ENCODE data around the gene FANCI. TPM values are rescaled to one million over a fixed set of nuclear protein-coding genes. Genes with fewer than 3 reads are reported as not detected.
A peak's percentile ranks its signal among the peaks of the same experiment; 100 is the strongest.

Gene FANCI
- total and polyA plus RNA-seq, 2 of the 13 experiments (the other 11 are each of a cell fraction or from before 2014, with no cell fraction given), result 15.7 to 68.8 TPM

DNA sequence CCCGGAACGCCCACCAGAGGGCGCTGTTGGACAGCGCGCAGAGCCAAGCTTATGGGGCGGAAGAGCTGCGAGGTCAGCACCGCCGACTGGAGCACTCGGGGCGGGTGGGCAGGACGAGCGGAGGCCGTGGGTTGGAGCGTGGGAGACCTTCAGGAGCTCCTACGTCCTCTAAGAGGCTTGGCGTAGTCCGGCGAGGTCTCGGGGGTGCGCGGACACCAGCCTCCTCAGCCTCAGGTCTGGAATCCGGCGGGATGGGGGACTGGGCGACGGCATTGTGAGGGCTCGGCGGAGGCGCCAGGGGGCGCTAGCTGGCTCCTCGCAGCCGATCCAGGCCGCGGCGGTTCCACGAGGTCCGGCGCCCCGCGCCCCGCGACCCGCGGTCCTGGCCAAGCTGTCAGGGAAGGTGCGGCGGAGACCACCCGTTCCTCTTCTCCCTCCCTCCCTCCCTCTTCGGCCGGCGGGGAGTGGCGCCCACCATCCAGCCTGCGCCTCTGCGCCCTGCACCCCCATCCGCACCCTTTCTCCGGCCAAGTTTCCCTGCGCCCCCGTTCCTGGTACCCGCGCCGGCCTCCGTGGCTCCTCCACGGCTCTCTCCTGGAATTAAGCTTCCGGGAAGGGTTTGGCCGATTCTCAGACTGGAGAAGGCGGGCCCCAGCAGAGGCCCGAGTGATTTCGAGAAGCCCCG lies 115.1 kb downstream of the FANCI start (continued):
- TF ChIP-seq, protein P1, sequence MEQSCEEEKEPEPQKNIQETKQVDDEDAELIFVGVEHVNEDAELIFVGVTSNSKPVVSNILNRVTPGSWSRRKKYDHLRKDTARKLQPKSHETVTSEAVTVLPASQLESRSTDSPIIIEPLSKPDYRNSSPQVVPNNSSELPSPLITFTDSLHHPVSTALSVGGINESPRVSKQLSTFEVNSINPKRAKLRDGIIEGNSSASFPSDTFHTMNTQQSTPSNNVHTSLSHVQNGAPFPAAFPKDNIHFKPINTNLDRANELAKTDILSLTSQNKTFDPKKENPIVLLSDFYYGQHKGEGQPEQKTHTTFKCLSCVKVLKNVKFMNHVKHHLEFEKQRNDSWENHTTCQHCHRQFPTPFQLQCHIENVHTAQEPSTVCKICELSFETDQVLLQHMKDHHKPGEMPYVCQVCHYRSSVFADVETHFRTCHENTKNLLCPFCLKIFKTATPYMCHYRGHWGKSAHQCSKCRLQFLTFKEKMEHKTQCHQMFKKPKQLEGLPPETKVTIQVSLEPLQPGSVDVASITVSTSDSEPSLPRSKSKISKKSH (CRISPR knock-in tag; IDR thresholded peaks at IDR 0.05; ENCODE audit: borderline replicate concordance), result peak; percentile 64; the same call in 1 of the 2 replicates
- TF ChIP-seq KDM5B (CRISPR knock-in tag; IDR thresholded peaks at IDR 0.05; ENCODE audit: borderline replicate concordance) (peak; percentile 67; the same call in 1 of the 2 replicates), ZNF350 (CRISPR knock-in tag; IDR thresholded peaks at IDR 0.05; ENCODE audit: borderline replicate concordance, low read depth) (no peak; the same call in 1 of the 2 replicates), ZFY (CRISPR knock-in tag; IDR thresholded peaks at IDR 0.05) (peak; percentile 33; the same call in 1 of the 2 replicates), PITX1 (CRISPR knock-in tag; IDR thresholded peaks at IDR 0.05) (peak; percentile 60; the same call in 1 of the 2 replicates), SMAD3 (CRISPR knock-in tag; IDR thresholded peaks at IDR 0.05) (no peak), CBX2 (IDR thresholded peaks at IDR 0.05; ENCODE audit: low read depth, low read length) (no peak), CBX2 (CRISPR knock-in tag; IDR thresholded peaks at IDR 0.05; ENCODE audit: low read depth) (no peak), MAFF (IDR thresholded peaks at IDR 0.05; ENCODE audit: low read depth, low read length) (no peak), ZNF274 (CRISPR knock-in tag; IDR thresholded peaks at IDR 0.05) (peak; percentile 63; the same call in 1 of the 2 replicates), DNMT1 (CRISPR knock-in tag; IDR thresholded peaks at IDR 0.05) (0 out of 2 replicates have a peak, but pooled peaks have one; percentile 69), TEAD3 (CRISPR knock-in tag; optimal IDR thresholded peaks at IDR 0.05; ENCODE audit: borderline replicate concordance) (peak; percentile 60), RFXAP (CRISPR knock-in tag; IDR thresholded peaks at IDR 0.05; ENCODE audit: borderline replicate concordance) (peak; percentile 32; the same call in 1 of the 2 replicates), ZNF598 (CRISPR knock-in tag; IDR thresholded peaks at IDR 0.05; ENCODE audit: borderline replicate concordance) (no peak), BORCS8-MEF2B (CRISPR knock-in tag; IDR thresholded peaks at IDR 0.05) (0 out of 2 replicates have a peak, but pooled peaks have one; percentile 33)
- TF ChIP-seq, protein P2, sequence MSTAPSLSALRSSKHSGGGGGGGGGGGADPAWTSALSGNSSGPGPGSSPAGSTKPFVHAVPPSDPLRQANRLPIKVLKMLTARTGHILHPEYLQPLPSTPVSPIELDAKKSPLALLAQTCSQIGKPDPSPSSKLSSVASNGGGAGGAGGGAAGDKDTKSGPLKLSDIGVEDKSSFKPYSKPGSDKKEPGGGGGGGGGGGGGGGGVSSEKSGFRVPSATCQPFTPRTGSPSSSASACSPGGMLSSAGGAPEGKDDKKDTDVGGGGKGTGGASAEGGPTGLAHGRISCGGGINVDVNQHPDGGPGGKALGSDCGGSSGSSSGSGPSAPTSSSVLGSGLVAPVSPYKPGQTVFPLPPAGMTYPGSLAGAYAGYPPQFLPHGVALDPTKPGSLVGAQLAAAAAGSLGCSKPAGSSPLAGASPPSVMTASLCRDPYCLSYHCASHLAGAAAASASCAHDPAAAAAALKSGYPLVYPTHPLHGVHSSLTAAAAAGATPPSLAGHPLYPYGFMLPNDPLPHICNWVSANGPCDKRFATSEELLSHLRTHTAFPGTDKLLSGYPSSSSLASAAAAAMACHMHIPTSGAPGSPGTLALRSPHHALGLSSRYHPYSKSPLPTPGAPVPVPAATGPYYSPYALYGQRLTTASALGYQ (CRISPR knock-in tag; IDR thresholded peaks at IDR 0.05), result peak; percentile 22; the same call in 1 of the 2 replicates
- TF ChIP-seq, protein P3, sequence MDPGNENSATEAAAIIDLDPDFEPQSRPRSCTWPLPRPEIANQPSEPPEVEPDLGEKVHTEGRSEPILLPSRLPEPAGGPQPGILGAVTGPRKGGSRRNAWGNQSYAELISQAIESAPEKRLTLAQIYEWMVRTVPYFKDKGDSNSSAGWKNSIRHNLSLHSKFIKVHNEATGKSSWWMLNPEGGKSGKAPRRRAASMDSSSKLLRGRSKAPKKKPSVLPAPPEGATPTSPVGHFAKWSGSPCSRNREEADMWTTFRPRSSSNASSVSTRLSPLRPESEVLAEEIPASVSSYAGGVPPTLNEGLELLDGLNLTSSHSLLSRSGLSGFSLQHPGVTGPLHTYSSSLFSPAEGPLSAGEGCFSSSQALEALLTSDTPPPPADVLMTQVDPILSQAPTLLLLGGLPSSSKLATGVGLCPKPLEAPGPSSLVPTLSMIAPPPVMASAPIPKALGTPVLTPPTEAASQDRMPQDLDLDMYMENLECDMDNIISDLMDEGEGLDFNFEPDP (CRISPR knock-in tag; conservative IDR thresholded peaks at IDR 0.05), result 0 out of 2 replicates have a peak, but pooled peaks have one; percentile 71
- TF ChIP-seq, protein P4, sequence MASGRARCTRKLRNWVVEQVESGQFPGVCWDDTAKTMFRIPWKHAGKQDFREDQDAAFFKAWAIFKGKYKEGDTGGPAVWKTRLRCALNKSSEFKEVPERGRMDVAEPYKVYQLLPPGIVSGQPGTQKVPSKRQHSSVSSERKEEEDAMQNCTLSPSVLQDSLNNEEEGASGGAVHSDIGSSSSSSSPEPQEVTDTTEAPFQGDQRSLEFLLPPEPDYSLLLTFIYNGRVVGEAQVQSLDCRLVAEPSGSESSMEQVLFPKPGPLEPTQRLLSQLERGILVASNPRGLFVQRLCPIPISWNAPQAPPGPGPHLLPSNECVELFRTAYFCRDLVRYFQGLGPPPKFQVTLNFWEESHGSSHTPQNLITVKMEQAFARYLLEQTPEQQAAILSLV (CRISPR knock-in tag; IDR thresholded peaks at IDR 0.05; ENCODE audit: borderline replicate concordance), result 0 out of 2 replicates have a peak, but pooled peaks have one; percentile 52
- TF ChIP-seq, protein P5, sequence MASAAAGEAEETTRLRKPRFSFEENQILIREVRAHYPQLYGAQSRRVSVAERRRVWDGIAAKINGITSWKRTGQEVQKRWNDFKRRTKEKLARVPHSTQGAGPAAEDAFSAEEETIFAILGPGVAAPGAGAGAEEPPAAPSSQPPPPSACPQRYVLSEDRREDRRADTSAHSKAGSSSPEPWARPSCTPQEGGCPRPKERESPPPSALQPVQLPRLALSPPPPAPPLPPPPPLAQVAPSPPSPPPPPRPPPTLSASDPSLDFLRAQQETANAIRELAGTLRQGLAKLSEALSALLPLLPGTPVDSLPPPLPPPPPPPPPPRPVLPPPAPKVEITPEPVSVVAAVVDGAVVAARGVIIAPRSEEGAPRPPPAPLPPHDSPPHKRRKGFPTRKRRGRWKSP (CRISPR knock-in tag; IDR thresholded peaks at IDR 0.05), result 0 out of 2 replicates have a peak, but pooled peaks have one; percentile 44
- TF ChIP-seq, protein P6, sequence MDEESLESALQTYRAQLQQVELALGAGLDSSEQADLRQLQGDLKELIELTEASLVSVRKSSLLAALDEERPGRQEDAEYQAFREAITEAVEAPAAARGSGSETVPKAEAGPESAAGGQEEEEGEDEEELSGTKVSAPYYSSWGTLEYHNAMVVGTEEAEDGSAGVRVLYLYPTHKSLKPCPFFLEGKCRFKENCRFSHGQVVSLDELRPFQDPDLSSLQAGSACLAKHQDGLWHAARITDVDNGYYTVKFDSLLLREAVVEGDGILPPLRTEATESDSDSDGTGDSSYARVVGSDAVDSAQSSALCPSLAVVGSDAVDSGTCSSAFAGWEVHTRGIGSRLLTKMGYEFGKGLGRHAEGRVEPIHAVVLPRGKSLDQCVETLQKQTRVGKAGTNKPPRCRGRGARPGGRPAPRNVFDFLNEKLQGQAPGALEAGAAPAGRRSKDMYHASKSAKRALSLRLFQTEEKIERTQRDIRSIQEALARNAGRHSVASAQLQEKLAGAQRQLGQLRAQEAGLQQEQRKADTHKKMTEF (CRISPR knock-in tag; IDR thresholded peaks at IDR 0.05), result peak; percentile 73

Data from HepG2 (cell line).